Liver (tissue), 9 donors: Measurements from ENCODE around the gene ZNF827. TPM values are rescaled to one million over a fixed set of nuclear protein-coding genes. Genes with fewer than 3 reads are reported as not detected.

Source experiments
- DNase-seq: peaks from one replicate; pipeline ENCODE4 v3.0.0-alpha.2; 2017; ENCODE audit warnings: low spot score
- H3K27ac ChIP-seq, 2 donors: one replicate each; pipeline ENCODE4 v1.7.0; 2013; ENCODE audit warnings: inconsistent platforms in 2 of 2, low read length in 2 of 2, control low read depth in 1 of 2, low read depth in 1 of 2, mild to moderate bottlenecking in 1 of 2
- H3K27me3 ChIP-seq, 4 donors: one replicate each; pipeline versions ENCODE4 v1.6.1 to v1.7.0; 2013; ENCODE audit warnings: low read length in 3 of 4, inconsistent platforms in 1 of 4, mild to moderate bottlenecking in 1 of 4, moderate library complexity in 1 of 4; ENCODE audit not compliant: control insufficient read depth in 4 of 4, insufficient read depth in 4 of 4
- H3K36me3 ChIP-seq, 4 donors: one replicate each; pipeline versions ENCODE4 v1.6.1 to v1.7.0; 2013; ENCODE audit warnings: low read length in 3 of 4, mild to moderate bottlenecking in 3 of 4, low read depth in 1 of 4, moderate library complexity in 1 of 4; ENCODE audit not compliant: control insufficient read depth in 4 of 4, insufficient read depth in 3 of 4
- H3K4me1 ChIP-seq, 4 donors: one replicate each; pipeline versions ENCODE4 v1.6.1 to v1.7.0; 2013; ENCODE audit warnings: low read length in 3 of 4, mild to moderate bottlenecking in 3 of 4, moderate library complexity in 1 of 4; ENCODE audit not compliant: control insufficient read depth in 4 of 4, insufficient read depth in 4 of 4
- H3K4me3 ChIP-seq, 3 donors: one replicate each; pipeline versions ENCODE4 v1.6.1 to v1.7.0; 2013; ENCODE audit warnings: low read length in 3 of 3, control low read depth in 1 of 3, low read depth in 1 of 3, mild to moderate bottlenecking in 1 of 3
- H3K9ac ChIP-seq, 2 donors: one replicate each; pipeline ENCODE4 v1.7.0; 2013; ENCODE audit warnings: low read length in 2 of 2, mild to moderate bottlenecking in 2 of 2, moderate library complexity in 2 of 2, control low read depth in 1 of 2, low read depth in 1 of 2
- H3K9me3 ChIP-seq, 4 donors: one replicate each; pipeline versions ENCODE4 v1.6.1 to v1.7.0; 2013; ENCODE audit warnings: low read length in 3 of 4; ENCODE audit not compliant: control insufficient read depth in 4 of 4
- EGR1 ChIP-seq, 2 donors: IDR thresholded peaks; 2 replicates each; pipeline ENCODE4 v1.6.1; 2016 to 2018; ENCODE audit warnings: antibody characterized with exemption in 2 of 2, low read depth in 2 of 2
- FOXA1 ChIP-seq: IDR thresholded peaks from 2 replicates; pipeline ENCODE4 v1.6.1; 2016; ENCODE audit warnings: antibody characterized with exemption
- FOXA2 ChIP-seq: IDR thresholded peaks from 2 replicates; pipeline ENCODE4 v1.6.1; 2016; ENCODE audit warnings: antibody characterized with exemption
- GABPA ChIP-seq, 2 donors: IDR thresholded peaks in 1 of 2; conservative IDR thresholded peaks in 1 of 2; 2 replicates each; pipeline ENCODE4 v1.6.1; 2016; ENCODE audit warnings: antibody characterized with exemption in 2 of 2, mild to moderate bottlenecking in 1 of 2, moderate library complexity in 1 of 2
- HNF4A ChIP-seq, 2 donors: conservative IDR thresholded peaks; 2 replicates each; pipeline ENCODE4 v1.6.1; 2016; ENCODE audit warnings: antibody characterized with exemption in 2 of 2, mild to moderate bottlenecking in 2 of 2
- HNF4G ChIP-seq: IDR thresholded peaks from 2 replicates; pipeline ENCODE4 v1.6.1; 2016; ENCODE audit warnings: antibody characterized with exemption
- JUND ChIP-seq, 2 donors: IDR thresholded peaks; 2 replicates each; pipeline ENCODE4 v1.6.1; 2016; ENCODE audit warnings: antibody characterized with exemption in 2 of 2
- NR2F2 ChIP-seq: IDR thresholded peaks from 2 replicates; pipeline ENCODE4 v1.6.1; 2016; ENCODE audit warnings: antibody characterized with exemption
- RAD21 ChIP-seq, 2 donors: IDR thresholded peaks; 2 replicates each; pipeline ENCODE4 v1.6.1; 2016; ENCODE audit warnings: antibody characterized with exemption in 2 of 2, mild to moderate bottlenecking in 2 of 2
- RXRA ChIP-seq, 2 donors: IDR thresholded peaks; 2 replicates each; pipeline ENCODE4 v1.6.1; 2017 to 2018; ENCODE audit warnings: antibody characterized with exemption in 2 of 2, mild to moderate bottlenecking in 1 of 2
- SP1 ChIP-seq: IDR thresholded peaks from 2 replicates; pipeline ENCODE4 v1.6.1; 2018; ENCODE audit warnings: antibody characterized with exemption, mild to moderate bottlenecking
- TAF1 ChIP-seq: conservative IDR thresholded peaks from 2 replicates; pipeline ENCODE4 v1.6.1; 2016; ENCODE audit warnings: antibody characterized with exemption, mild to moderate bottlenecking
- YY1 ChIP-seq: IDR thresholded peaks from 2 replicates; pipeline ENCODE4 v1.6.1; 2016; ENCODE audit warnings: antibody characterized with exemption, mild to moderate bottlenecking
- WGBS: extraction: QIAGEN DNeasy Blood & Tissue Kit; methylation state at CpG from one replicate; pipeline ENCODE4 v1.1.7; 2013; 5-methylcytosine and 5-hydroxymethylcytosine counted together
- polyA plus RNA-seq, 2 donors: library from polyadenylated mRNA; stranded (reverse) in 1 of 2; unstranded in 1 of 2; fragments of 200-250 nt in 1 of 2; fragments of >200 nt in 1 of 2; fragmentation: Nextera tagmentation in 1 of 2; extraction: Ambion mirVana in 1 of 2; gene quantifications; one replicate each; pipeline versions ENCODE4 v1.2.1 to v1.2.3, GENCODE V29; 2013 to 2015
- total RNA-seq, 2 donors: library from RNA; depleted of rRNA; stranded (reverse); fragments of >200 nt; gene quantifications; one replicate each; pipeline ENCODE4 v1.2.3, GENCODE V29; 2014
- TF ChIP-seq, protein P1 (sequence below): IDR thresholded peaks from 2 replicates; pipeline ENCODE4 v1.6.1; 2016; ENCODE audit warnings: antibody characterized with exemption
- TF ChIP-seq, protein P2 (sequence below): IDR thresholded peaks from 2 replicates; pipeline ENCODE4 v1.6.1; 2016; ENCODE audit warnings: antibody characterized with exemption
- TF ChIP-seq, protein P3 (sequence below): IDR thresholded peaks from 2 replicates; pipeline ENCODE4 v1.6.1; 2016; ENCODE audit warnings: antibody characterized with exemption, mild to moderate bottlenecking
- TF ChIP-seq, protein P4 (sequence below): IDR thresholded peaks from 2 replicates; pipeline ENCODE4 v1.6.1; 2016; ENCODE audit warnings: antibody characterized with exemption
- TF ChIP-seq, protein P5 (sequence below): fragments of 150-350 bp; IDR thresholded peaks from 2 replicates; pipeline ENCODE4 v1.5.1; 2017; ENCODE audit warnings: improper control_type of control experiment, low read depth, low read length; ENCODE audit not compliant: missing input control
- donor health status: healthy.
- donor health status: healthy.
- donor health status: healthy.
- donor health status: healthy.
- donor health status: healthy.

Gene ZNF827
- total and polyA plus RNA-seq, 4 donors, result 0.46 to 2.9 (median 1.2) TPM

DNA sequence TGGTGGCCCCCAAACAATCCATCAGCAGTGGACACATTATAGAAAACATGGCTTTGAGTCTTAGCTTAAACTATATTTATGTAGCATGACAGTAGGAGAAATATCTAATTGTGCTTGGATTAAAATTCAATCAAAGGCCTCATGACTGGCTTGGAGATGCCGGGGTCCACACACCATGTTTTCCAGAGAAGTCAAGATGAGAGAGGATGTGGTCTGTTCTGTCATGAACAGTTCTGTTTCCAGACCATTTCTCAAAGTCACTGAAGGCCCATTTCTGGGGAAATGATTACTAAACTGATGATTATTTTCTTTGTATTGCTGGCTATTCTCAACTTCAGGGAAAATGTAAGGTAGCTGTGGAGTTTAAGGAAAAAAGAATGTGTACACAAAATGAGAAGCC lies 182.4 kb downstream of the ZNF827 start:
- DNase-seq, result no peak
- H3K4me1 ChIP-seq, result no peaks in the 10 kb centered on the region
- WGBS, result 98% methylated on average over 1 of the region's 1 CpG
- no peak overlapping the region for H3K4me3 ChIP-seq
- TF ChIP-seq, protein P1, sequence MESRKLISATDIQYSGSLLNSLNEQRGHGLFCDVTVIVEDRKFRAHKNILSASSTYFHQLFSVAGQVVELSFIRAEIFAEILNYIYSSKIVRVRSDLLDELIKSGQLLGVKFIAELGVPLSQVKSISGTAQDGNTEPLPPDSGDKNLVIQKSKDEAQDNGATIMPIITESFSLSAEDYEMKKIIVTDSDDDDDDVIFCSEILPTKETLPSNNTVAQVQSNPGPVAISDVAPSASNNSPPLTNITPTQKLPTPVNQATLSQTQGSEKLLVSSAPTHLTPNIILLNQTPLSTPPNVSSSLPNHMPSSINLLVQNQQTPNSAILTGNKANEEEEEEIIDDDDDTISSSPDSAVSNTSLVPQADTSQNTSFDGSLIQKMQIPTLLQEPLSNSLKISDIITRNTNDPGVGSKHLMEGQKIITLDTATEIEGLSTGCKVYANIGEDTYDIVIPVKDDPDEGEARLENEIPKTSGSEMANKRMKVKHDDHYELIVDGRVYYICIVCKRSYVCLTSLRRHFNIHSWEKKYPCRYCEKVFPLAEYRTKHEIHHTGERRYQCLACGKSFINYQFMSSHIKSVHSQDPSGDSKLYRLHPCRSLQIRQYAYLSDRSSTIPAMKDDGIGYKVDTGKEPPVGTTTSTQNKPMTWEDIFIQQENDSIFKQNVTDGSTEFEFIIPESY, result no peak
- TF ChIP-seq, protein P2, sequence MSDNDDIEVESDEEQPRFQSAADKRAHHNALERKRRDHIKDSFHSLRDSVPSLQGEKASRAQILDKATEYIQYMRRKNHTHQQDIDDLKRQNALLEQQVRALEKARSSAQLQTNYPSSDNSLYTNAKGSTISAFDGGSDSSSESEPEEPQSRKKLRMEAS, result no peak
- TF ChIP-seq SP1 (no peak), FOXA1 (no peak), HNF4G (no peak), YY1 (no peak), RAD21 (IDR thresholded peaks at IDR 0.05) (no peak), JUND (IDR thresholded peaks at IDR 0.05) (no peak), HNF4A (conservative IDR thresholded peaks at IDR 0.05) (no peak), TAF1 (no peak), FOXA2 (no peak), RXRA (IDR thresholded peaks at IDR 0.05) (no peak), GABPA (IDR thresholded peaks at IDR 0.05 in 1 of 2, conservative IDR thresholded peaks at IDR 0.05 in 1 of 2) (no peak), NR2F2 (no peak), EGR1 (IDR thresholded peaks at IDR 0.05; ENCODE audit: low read depth in 2 of 2) (no peak)
- TF ChIP-seq, protein P3, sequence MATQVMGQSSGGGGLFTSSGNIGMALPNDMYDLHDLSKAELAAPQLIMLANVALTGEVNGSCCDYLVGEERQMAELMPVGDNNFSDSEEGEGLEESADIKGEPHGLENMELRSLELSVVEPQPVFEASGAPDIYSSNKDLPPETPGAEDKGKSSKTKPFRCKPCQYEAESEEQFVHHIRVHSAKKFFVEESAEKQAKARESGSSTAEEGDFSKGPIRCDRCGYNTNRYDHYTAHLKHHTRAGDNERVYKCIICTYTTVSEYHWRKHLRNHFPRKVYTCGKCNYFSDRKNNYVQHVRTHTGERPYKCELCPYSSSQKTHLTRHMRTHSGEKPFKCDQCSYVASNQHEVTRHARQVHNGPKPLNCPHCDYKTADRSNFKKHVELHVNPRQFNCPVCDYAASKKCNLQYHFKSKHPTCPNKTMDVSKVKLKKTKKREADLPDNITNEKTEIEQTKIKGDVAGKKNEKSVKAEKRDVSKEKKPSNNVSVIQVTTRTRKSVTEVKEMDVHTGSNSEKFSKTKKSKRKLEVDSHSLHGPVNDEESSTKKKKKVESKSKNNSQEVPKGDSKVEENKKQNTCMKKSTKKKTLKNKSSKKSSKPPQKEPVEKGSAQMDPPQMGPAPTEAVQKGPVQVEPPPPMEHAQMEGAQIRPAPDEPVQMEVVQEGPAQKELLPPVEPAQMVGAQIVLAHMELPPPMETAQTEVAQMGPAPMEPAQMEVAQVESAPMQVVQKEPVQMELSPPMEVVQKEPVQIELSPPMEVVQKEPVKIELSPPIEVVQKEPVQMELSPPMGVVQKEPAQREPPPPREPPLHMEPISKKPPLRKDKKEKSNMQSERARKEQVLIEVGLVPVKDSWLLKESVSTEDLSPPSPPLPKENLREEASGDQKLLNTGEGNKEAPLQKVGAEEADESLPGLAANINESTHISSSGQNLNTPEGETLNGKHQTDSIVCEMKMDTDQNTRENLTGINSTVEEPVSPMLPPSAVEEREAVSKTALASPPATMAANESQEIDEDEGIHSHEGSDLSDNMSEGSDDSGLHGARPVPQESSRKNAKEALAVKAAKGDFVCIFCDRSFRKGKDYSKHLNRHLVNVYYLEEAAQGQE, result no peak
- TF ChIP-seq, protein P4, sequence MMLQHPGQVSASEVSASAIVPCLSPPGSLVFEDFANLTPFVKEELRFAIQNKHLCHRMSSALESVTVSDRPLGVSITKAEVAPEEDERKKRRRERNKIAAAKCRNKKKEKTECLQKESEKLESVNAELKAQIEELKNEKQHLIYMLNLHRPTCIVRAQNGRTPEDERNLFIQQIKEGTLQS, result no peak
- TF ChIP-seq, protein P5, sequence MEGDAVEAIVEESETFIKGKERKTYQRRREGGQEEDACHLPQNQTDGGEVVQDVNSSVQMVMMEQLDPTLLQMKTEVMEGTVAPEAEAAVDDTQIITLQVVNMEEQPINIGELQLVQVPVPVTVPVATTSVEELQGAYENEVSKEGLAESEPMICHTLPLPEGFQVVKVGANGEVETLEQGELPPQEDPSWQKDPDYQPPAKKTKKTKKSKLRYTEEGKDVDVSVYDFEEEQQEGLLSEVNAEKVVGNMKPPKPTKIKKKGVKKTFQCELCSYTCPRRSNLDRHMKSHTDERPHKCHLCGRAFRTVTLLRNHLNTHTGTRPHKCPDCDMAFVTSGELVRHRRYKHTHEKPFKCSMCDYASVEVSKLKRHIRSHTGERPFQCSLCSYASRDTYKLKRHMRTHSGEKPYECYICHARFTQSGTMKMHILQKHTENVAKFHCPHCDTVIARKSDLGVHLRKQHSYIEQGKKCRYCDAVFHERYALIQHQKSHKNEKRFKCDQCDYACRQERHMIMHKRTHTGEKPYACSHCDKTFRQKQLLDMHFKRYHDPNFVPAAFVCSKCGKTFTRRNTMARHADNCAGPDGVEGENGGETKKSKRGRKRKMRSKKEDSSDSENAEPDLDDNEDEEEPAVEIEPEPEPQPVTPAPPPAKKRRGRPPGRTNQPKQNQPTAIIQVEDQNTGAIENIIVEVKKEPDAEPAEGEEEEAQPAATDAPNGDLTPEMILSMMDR, result no peak
- no peaks in the 10 kb centered on the region for H3K27me3 ChIP-seq
- H3K9me3 ChIP-seq, result no peaks in the 10 kb centered on the region
- no peaks in the 10 kb centered on the region for H3K36me3 ChIP-seq
- no peak overlapping the region for H3K9ac ChIP-seq
- no peak overlapping the region for H3K27ac ChIP-seq
